PFSK-1 (cell line): ENCODE measurements around the gene PWWP2A.

ENCODE experiments used
- FOXP2 ChIP-seq: optimal IDR thresholded peaks from 2 replicates; pipeline ENCODE3; 2011; ENCODE audit warnings: borderline replicate concordance, control low read depth, inconsistent platforms; ENCODE audit not compliant: insufficient read depth; ENCODE audit errors: extremely low read length, extremely low read depth
- POLR2AphosphoS5 ChIP-seq: IDR thresholded peaks from 2 replicates; pipeline ENCODE4 v1.6.1; 2012; ENCODE audit warnings: low read depth, mild to moderate bottlenecking, control low read depth, low read length, moderate library complexity
- SIN3A ChIP-seq: IDR thresholded peaks from 2 replicates; pipeline ENCODE4 v1.6.1; 2012; ENCODE audit warnings: mild to moderate bottlenecking, low read length, moderate library complexity, borderline replicate concordance; ENCODE audit not compliant: insufficient read depth
- TAF1 ChIP-seq: IDR thresholded peaks from 2 replicates; pipeline ENCODE4 v1.6.1; 2012; ENCODE audit warnings: low read length, control low read depth, borderline replicate concordance; ENCODE audit not compliant: insufficient read depth
- TF ChIP-seq, protein P1 (sequence below), 2 experiments: IDR thresholded peaks; 2 replicates each; pipeline versions ENCODE4 v1.6.1 to v1.8.0; 2011 to 2012; ENCODE audit warnings: low read depth in 2 of 2, low read length in 2 of 2, control low read depth in 1 of 2, inconsistent platforms in 1 of 2, mild to moderate bottlenecking in 1 of 2, moderate library complexity in 1 of 2; ENCODE audit not compliant: insufficient read depth in 1 of 2

Gene PWWP2A

DNA sequence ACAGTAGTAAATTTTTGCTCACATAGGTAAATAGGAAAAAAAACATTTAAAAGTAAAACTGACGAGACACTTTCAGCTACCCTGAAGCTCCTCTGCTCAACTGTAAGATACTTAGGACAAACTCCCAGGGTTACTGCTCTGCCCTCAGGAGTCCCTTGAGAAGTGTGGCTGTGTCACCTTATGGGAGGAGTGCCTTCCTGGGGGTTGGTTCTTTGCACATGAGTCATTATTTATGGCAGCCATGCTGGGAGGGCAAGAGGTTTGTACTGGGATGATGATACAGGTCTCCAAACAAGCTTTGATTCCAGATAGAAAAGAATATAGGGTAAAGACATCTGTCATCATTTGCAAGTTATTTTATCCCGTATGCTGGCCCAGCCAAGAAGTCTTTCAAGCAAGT is 64.4 kb downstream of the PWWP2A start:
- no peak for TF ChIP-seq SIN3A
- TF ChIP-seq POLR2AphosphoS5, result no peak
- no peak for TF ChIP-seq TAF1
- no peak for TF ChIP-seq FOXP2
- TF ChIP-seq, protein P1, sequence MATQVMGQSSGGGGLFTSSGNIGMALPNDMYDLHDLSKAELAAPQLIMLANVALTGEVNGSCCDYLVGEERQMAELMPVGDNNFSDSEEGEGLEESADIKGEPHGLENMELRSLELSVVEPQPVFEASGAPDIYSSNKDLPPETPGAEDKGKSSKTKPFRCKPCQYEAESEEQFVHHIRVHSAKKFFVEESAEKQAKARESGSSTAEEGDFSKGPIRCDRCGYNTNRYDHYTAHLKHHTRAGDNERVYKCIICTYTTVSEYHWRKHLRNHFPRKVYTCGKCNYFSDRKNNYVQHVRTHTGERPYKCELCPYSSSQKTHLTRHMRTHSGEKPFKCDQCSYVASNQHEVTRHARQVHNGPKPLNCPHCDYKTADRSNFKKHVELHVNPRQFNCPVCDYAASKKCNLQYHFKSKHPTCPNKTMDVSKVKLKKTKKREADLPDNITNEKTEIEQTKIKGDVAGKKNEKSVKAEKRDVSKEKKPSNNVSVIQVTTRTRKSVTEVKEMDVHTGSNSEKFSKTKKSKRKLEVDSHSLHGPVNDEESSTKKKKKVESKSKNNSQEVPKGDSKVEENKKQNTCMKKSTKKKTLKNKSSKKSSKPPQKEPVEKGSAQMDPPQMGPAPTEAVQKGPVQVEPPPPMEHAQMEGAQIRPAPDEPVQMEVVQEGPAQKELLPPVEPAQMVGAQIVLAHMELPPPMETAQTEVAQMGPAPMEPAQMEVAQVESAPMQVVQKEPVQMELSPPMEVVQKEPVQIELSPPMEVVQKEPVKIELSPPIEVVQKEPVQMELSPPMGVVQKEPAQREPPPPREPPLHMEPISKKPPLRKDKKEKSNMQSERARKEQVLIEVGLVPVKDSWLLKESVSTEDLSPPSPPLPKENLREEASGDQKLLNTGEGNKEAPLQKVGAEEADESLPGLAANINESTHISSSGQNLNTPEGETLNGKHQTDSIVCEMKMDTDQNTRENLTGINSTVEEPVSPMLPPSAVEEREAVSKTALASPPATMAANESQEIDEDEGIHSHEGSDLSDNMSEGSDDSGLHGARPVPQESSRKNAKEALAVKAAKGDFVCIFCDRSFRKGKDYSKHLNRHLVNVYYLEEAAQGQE (IDR thresholded peaks at IDR 0.05; ENCODE audit: insufficient read depth in 1 of 2, low read depth in 2 of 2, low read length in 2 of 2), result no peak

DNA sequence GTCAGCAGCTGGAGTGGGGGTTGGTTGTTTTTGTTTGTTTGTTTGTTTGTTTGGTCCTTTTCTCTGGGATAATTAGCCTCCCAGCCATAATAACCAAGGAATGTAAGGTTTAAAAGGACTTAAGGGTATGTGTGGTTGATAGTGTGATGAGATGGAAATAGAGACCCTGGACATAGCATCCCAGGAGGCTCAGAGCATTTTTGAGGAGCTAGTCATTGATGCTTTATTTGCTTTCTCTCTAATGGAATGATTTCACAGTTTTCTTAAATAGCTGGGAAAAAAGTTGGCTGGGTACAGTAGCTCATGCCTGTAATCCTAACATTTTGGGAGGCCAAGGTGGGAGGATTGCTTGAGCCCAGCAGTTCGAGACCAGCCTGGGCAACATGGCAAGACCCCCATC is 65.2 kb downstream of the PWWP2A start:
- TF ChIP-seq TAF1, result no peak
- TF ChIP-seq POLR2AphosphoS5, result no peak
- TF ChIP-seq SIN3A, result no peak
- TF ChIP-seq FOXP2, result no peak
- TF ChIP-seq, protein P1 (IDR thresholded peaks at IDR 0.05; ENCODE audit: insufficient read depth in 1 of 2, low read depth in 2 of 2, low read length in 2 of 2), result no peak

DNA sequence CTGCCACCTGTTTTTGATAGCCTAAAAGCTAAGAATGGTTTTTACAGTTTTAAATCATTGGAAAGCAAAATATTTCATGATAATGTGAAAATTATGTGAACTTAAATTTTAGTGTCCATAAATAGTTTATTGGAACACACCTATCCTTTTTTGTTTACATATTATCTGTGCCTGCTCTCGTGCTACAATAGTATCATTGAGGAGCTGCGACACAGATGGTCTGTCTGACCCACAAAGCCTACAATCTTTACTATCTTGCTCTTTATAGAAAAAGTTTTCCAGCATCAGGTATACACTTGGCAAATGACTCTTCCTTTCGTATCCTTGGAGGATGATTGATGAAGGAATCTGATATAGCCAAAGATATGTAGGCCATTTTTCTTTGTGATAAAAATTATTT is 70.2 kb downstream of the PWWP2A start:
- no peak for TF ChIP-seq TAF1

DNA sequence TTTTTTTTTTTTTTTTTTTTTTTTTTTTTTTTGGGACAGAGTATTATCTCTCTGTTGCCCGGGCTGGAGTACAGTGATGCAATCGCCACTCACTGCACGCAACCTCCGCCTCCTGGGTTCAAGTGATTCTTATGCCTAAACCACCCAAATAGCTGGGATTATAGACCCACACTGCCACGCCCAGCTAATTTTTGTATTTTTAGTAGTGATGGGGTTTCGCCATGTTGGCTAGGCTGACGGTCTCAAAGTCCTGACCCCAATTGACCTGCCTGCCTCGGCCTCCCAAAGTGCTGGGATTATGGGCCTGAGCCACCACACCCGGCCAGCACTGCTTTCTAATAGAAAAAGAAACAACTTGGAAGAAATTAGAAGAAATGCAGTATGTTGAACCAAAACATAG is 71.1 kb downstream of the PWWP2A start:
- TF ChIP-seq SIN3A (no peak), TAF1 (no peak), FOXP2 (no peak)

DNA sequence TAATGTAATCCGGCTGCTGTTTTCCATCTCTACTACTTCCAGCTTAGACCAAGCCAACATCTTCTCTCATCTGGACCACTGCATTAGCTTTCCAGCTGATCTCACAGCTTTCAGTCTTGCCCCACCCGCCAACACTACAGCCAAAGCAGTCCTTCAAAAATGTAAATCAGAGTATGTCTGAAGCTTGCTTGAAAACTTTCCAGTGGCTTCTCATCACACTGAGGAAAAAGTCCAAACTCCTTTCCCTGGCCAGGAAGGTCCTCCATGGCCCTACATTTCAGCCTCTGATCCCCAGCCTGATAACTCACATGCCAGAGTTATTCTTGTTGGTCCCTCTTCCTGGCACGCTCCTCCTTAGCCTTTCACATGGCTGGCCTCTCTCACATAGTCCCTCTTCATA is 71.8 kb downstream of the PWWP2A start:
- TF ChIP-seq POLR2AphosphoS5 (no peak), TAF1 (no peak), SIN3A (no peak), FOXP2 (no peak)
- TF ChIP-seq, protein P1 (IDR thresholded peaks at IDR 0.05; ENCODE audit: insufficient read depth in 1 of 2, low read depth in 2 of 2, low read length in 2 of 2), result no peak

DNA sequence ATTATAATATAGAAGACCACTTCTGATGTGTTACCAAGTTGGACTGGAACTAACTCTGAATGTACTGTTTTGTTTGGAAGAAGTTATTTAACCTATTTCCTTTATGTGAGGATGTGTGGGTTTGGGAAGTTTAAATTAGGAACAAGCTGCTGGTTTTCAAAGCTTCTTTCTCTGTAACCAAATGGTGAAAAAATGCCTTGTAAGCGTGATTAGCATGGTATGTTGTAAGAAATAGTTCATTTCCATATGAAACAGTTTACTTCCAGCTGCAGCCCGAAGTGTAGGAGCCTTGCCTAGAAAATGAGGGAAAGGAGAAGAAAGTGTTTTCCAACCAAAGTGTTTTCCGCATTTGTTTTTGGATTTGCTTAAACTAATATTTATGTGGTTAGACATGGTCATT is 74.3 kb downstream of the PWWP2A start:
- no peak for TF ChIP-seq SIN3A
- TF ChIP-seq, protein P1 (IDR thresholded peaks at IDR 0.05; ENCODE audit: insufficient read depth in 1 of 2, low read depth in 2 of 2, low read length in 2 of 2), result no peak
- TF ChIP-seq POLR2AphosphoS5, result no peak
- TF ChIP-seq TAF1, result no peak
- no peak for TF ChIP-seq FOXP2
